ENCODE measurements around the gene MMP14. TPM values are rescaled to one million over a fixed set of nuclear protein-coding genes. Genes with fewer than 3 reads are reported as not detected.

MMP14 gene
- total RNA-seq, 2 experiments from 2014 or later: 2.6 to 2.9 TPM

DNA sequence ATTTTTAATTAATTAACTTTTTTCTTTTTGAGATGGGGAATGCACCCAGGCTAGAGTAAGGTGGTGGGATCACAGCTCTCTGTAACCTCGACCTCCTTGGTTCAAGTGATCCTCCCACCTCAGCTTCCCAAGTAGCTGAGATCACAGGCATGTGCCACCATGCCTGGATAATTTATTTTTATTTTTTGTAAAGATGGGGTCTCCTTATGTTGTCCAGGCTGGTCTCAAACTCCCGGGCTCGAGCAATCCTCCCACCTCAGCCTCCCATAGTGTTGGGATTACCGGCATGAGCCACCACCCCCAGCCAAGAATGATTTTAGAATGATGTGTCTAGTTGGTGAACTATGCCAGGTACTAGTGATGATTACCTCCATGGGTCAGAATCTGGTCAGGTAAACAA lies 28.6 kb downstream of the MMP14 start:
- Mint-ChIP-seq H3K27ac (no peak overlapping the region), H3K4me1 (ENCODE audit: low read depth) (peaks cover 15% of the 10 kb centered on the region), H3K36me3 (ENCODE audit: low read depth) (no peaks in the 10 kb centered on the region), H3K4me3 (no peak overlapping the region), H3K27me3 (no peaks in the 10 kb centered on the region), H3K9me3 (no peaks in the 10 kb centered on the region)
- Histone ChIP-seq H3K36me3 (ENCODE audit: insufficient read depth, low read length) (no peaks in the 10 kb centered on the region), H3K27ac (ENCODE audit: low read depth in 1 of 2, low read length in 2 of 2) (no peak overlapping the region), H3K4me1 (ENCODE audit: insufficient read depth, low read length) (peaks cover 26% of the 10 kb centered on the region), H3K27me3 (ENCODE audit: control insufficient read depth in 1 of 2, insufficient read depth in 2 of 2, low read length in 2 of 2) (no peaks in the 10 kb centered on the region), H3K9me3 (ENCODE audit: control insufficient read depth in 1 of 2, insufficient read depth in 1 of 2, low read length in 2 of 2) (no peaks in the 10 kb centered on the region), H3K4me3 (ENCODE audit: low read length) (no peak overlapping the region)
- ChIA-PET CTCF (interaction anchor here (0.6 to 0.7 kb wide), 2 partner anchors 42 to 62 kb away, joined by 3 read pairs; no protein-coding TSS in a partner anchor), POLR2A (no interaction called here)
- ATAC-seq (ENCODE audit: poor library complexity) (no peak), DNase-seq (no peak)
- intact Hi-C loops (cut with DNase I, micrococcal nuclease): no loop called here
- no peak for TF ChIP-seq CTCF (IDR thresholded peaks at IDR 0.05)

DNA sequence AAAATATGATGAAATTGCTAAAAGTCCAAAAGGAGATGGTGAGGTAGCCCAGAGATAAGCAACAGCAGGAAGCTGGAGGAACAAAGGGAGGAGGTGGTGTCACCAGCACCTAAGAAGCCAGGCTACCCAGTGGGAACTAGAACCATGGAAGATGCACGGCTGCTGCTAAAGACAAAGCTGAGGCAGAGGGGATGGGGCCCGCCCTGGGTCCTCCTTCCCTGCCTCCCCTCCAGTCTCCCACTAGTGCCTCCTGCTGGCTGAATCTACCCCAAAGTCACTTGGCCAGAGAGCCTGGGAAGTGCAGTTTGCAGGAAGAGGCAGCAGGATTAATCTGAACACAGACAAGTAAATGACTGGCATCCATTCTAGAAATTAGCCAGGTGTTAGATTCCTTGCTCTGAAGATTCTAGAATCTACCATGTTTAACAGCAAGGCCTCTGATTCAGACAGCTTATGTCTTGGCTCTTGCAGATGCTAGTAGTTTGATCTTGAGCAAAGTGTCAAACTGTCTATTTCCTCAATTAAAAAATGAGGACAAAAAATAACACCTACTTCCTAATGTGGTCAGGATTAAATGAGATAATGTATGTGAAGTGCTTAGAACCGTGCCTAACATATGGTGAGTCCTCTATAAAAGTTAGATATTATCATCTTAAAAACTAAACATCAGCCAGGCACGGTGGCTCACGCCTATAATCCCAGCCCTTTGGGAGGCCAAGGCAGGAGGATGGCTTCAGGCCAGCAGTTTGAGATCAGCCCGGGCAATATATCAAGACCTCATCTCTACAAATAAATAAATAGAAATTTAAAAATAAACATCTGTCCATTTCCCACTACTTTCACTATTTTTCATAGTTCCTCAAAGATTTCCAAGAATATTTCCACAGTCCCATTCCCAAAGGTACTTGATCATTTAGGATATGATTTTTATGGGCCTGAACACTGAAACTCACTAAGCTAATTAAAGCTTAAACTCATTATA lies 29.3 kb downstream of the MMP14 start:
- no peak overlapping the region for H3K4me3 ChIP-seq (ENCODE audit: low read length)

DNA sequence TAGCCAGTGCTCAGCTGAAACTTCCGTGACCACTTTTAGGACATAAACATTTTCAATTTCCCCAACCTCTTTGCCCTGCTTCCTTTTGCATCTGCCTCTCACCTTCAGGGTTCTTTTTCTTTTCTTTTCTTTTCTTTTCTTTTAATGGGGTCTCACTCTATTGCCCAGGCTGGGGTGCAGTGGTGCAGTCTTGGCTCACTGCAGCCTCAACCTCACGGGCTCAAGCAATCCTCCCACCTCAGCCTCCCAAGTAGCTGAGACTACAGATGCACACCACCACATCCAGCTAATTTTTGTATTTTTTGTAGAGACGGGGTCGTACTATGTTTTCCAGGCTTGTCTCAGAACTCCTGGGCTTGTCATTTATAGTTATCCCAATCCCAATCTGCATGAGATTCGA lies 30.5 kb downstream of the MMP14 start:
- H3K27ac ChIP-seq (ENCODE audit: low read depth in 1 of 2, low read length in 2 of 2): no peak overlapping the region
- Mint-ChIP-seq H3K27me3 (no peaks in the 10 kb centered on the region), H3K27ac (peak overlapping the region; percentile 70), H3K4me1 (ENCODE audit: low read depth) (peaks cover 30% of the 10 kb centered on the region), H3K36me3 (ENCODE audit: low read depth) (peaks cover 8% of the 10 kb centered on the region), H3K4me3 (no peak overlapping the region), H3K9me3 (no peaks in the 10 kb centered on the region)
- POLR2A ChIA-PET: no interaction called here
- no peak for DNase-seq
- no peak for TF ChIP-seq CTCF (IDR thresholded peaks at IDR 0.05)
- CTCF ChIA-PET: interaction anchor here (0.9 to 1.5 kb wide), 2 partner anchors 34 to 120 kb away, joined by 3 read pairs; no protein-coding TSS in a partner anchor
- H3K27me3 ChIP-seq (ENCODE audit: control insufficient read depth in 1 of 2, insufficient read depth in 2 of 2, low read length in 2 of 2): no peaks in the 10 kb centered on the region
- intact Hi-C loops (cut with DNase I, micrococcal nuclease): no loop called here
- no peak for ATAC-seq (ENCODE audit: poor library complexity)
- H3K4me1 ChIP-seq (ENCODE audit: insufficient read depth, low read length): peaks cover 37% of the 10 kb centered on the region
- H3K4me3 ChIP-seq (ENCODE audit: low read length): no peak overlapping the region
- no peaks in the 10 kb centered on the region for H3K9me3 ChIP-seq (ENCODE audit: control insufficient read depth in 1 of 2, insufficient read depth in 1 of 2, low read length in 2 of 2)
- no peaks in the 10 kb centered on the region for H3K36me3 ChIP-seq (ENCODE audit: insufficient read depth, low read length)

More for the DNA sequence above, 29.3 kb downstream of the MMP14 start:
- DNase-seq (peak in 1 of 14 experiments; percentile 27), ATAC-seq (ENCODE audit: poor library complexity) (no peak)
- peak overlapping the region; percentile 70 for H3K27ac Mint-ChIP-seq
- no peaks in the 10 kb centered on the region for H3K9me3 Mint-ChIP-seq
- H3K36me3 Mint-ChIP-seq (ENCODE audit: low read depth): no peaks in the 10 kb centered on the region
- Histone ChIP-seq H3K27ac (ENCODE audit: low read depth in 1 of 2, low read length in 2 of 2) (no peak overlapping the region), H3K4me1 (ENCODE audit: insufficient read depth, low read length) (peaks cover 32% of the 10 kb centered on the region), H3K36me3 (ENCODE audit: insufficient read depth, low read length) (no peaks in the 10 kb centered on the region), H3K27me3 (ENCODE audit: control insufficient read depth in 1 of 2, insufficient read depth in 2 of 2, low read length in 2 of 2) (no peaks in the 10 kb centered on the region), H3K9me3 (ENCODE audit: control insufficient read depth in 1 of 2, insufficient read depth in 1 of 2, low read length in 2 of 2) (no peaks in the 10 kb centered on the region)
- CTCF ChIA-PET: interaction anchor here (0.6 to 1.5 kb wide), 4 partner anchors 35 to 121 kb away, joined by 3 read pairs; no protein-coding TSS in a partner anchor
- H3K27me3 Mint-ChIP-seq: no peaks in the 10 kb centered on the region
- peaks cover 22% of the 10 kb centered on the region for H3K4me1 Mint-ChIP-seq (ENCODE audit: low read depth)
- POLR2A ChIA-PET: interaction anchor here (0.6 kb wide), 1 partner anchor 293 kb away, joined by 4 read pairs; no protein-coding TSS in a partner anchor
- TF ChIP-seq CTCF (IDR thresholded peaks at IDR 0.05): no peak
- no peak overlapping the region for H3K4me3 Mint-ChIP-seq
- intact Hi-C loops (cut with DNase I, micrococcal nuclease): no loop called here
